ENCODE data around the gene ELAC1. TPM values are rescaled to one million over a fixed set of nuclear protein-coding genes. Genes with fewer than 3 reads are reported as not detected.

The ELAC1 gene
- total and polyA plus RNA-seq, 2 of the 8 experiments (the other 6 are each of a cell fraction or from before 2014, with no cell fraction given), result 2.3 to 3.4 TPM

DNA sequence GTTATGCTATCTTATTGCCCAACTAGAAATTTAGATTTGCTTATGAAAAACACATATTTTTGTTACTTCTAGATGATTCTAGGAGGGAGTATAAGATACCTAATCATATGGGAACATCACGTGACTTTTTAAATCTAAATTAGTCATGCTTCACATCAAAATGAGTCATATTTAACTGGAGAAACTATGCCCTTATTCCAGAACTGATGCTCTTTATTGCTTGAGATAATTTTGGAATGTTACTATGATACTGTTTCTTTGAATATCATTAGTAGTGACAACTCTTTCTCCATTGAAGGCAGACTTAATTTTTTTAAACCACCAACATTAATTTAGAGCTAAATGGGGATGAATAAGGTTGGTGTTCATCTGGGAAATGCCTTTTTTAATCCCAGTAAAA lies 19.9 kb upstream of the ELAC1 start:
- peaks cover 0 to 18% (median 1%) of the 10 kb centered on the region in 4 experiments; a peak in 5 of 8 replicates for H3K36me3 ChIP-seq (ENCODE audit: control insufficient read depth in 2 of 4, insufficient read depth in 4 of 4, low read length in 3 of 4)
- no peak overlapping the region for H3K56ac ChIP-seq (replicated peaks; ENCODE audit: insufficient read length, low read depth, low read length)
- no peak overlapping the region for H2BK5ac ChIP-seq (ENCODE audit: low read depth, low read length)
- H2BK12ac ChIP-seq (ENCODE audit: low read depth, low read length), result no peak overlapping the region
- H3K23me2 ChIP-seq (ENCODE audit: low read depth, low read length), result no peaks in the 10 kb centered on the region
- H3K79me2 ChIP-seq (ENCODE audit: control insufficient read depth in 1 of 2, insufficient read depth in 2 of 2, low read length in 2 of 2), result no peaks in the 10 kb centered on the region
- H3K79me1 ChIP-seq (ENCODE audit: low read depth, low read length), result no peaks in the 10 kb centered on the region
- 83% methylated on average over 1 of the region's 1 CpG; no CpG with 5 or more reads in 1 of the 2 experiments for WGBS, 2 experiments (ENCODE audit: extremely low coverage in 1 of 2, insufficient coverage in 1 of 2, insufficient read length in 1 of 2, insufficient replicate concordance in 2 of 2, low coverage in 1 of 2, low lambda C conversion rate in 2 of 2, missing lambda C conversion rate in 1 of 2)
- H3K4ac ChIP-seq (replicated peaks; ENCODE audit: insufficient read length, low read depth, low read length), result no peak overlapping the region
- FAIRE-seq (no peak), DNase-seq (ENCODE audit: low read depth in 1 of 2, low spot score in 2 of 2) (no peak)
- CTCF ChIA-PET (ENCODE audit: partially characterized antibody), result no interaction called here
- no peak overlapping the region for H4K8ac ChIP-seq (ENCODE audit: extremely low read depth, insufficient read depth, low read length)
- H3K9ac ChIP-seq (replicated peaks in 1 of 4; ENCODE audit: extremely low read depth in 1 of 4, low read depth in 3 of 4, low read length in 3 of 4), result no peak overlapping the region
- H3K27me3 ChIP-seq (replicated peaks in 1 of 4; ENCODE audit: control insufficient read depth in 3 of 4, extremely low read depth in 1 of 4, insufficient read depth in 3 of 4, low read length in 3 of 4), result no peaks in the 10 kb centered on the region
- no peak overlapping the region for H2BK15ac ChIP-seq (ENCODE audit: low read length)
- no peak overlapping the region for H3K4me2 ChIP-seq (ENCODE audit: insufficient read depth in 1 of 2, low read depth in 2 of 2, low read length in 2 of 2)
- H2BK120ac ChIP-seq (replicated peaks; ENCODE audit: low read depth, low read length), result no peak overlapping the region
- H3K9me3 ChIP-seq (ENCODE audit: insufficient read depth in 2 of 2, low read depth in 1 of 2, low read length in 1 of 2), result no peaks in the 10 kb centered on the region
- POLR2A ChIA-PET (ENCODE audit: partially characterized antibody), result no interaction called here
- H3K23ac ChIP-seq (ENCODE audit: insufficient read length), result no peak overlapping the region
- no peak overlapping the region for H2BK20ac ChIP-seq (ENCODE audit: low read length)
- no peak overlapping the region for H3K4me3 ChIP-seq (ENCODE audit: extremely low read depth in 1 of 4, insufficient read depth in 2 of 4, low read depth in 3 of 4, low read length in 4 of 4)
- no peak overlapping the region for H4K91ac ChIP-seq (replicated peaks; ENCODE audit: insufficient read length, low read length)
- H4K5ac ChIP-seq (ENCODE audit: insufficient read length, low read depth, low read length), result no peak overlapping the region
- H3K27ac ChIP-seq (ENCODE audit: low read depth, low read length), result no peak overlapping the region
- H3K14ac ChIP-seq (ENCODE audit: insufficient read length), result no peak overlapping the region
- no peak overlapping the region for H3K18ac ChIP-seq (ENCODE audit: extremely low read depth, low read length)
- no peaks in the 10 kb centered on the region for H3K4me1 ChIP-seq (replicated peaks in 1 of 4; ENCODE audit: control insufficient read depth in 3 of 4, insufficient read depth in 4 of 4, low read length in 3 of 4)
- H2AFZ ChIP-seq (ENCODE audit: low read length), result no peak overlapping the region
- H2AK5ac ChIP-seq (ENCODE audit: low read depth, low read length), result no peak overlapping the region
- TF ChIP-seq HDAC2 (IDR thresholded peaks at IDR 0.05; ENCODE audit: borderline replicate concordance in 1 of 2, low read depth in 2 of 2, low read length in 2 of 2) (no peak), CHD2 (IDR thresholded peaks at IDR 0.05; ENCODE audit: low read length) (no peak), RBBP5 (IDR thresholded peaks at IDR 0.05; ENCODE audit: borderline replicate concordance, low read depth, low read length) (no peak), GABPA (IDR thresholded peaks at IDR 0.05; ENCODE audit: borderline replicate concordance, insufficient read depth, low read length) (no peak)
- no peaks in the 10 kb centered on the region for H4K20me1 ChIP-seq (replicated peaks in 1 of 2; ENCODE audit: control insufficient read depth in 1 of 2, insufficient read depth in 2 of 2, low read length in 2 of 2)

Measured in H1 (cell line).